Mesenchymal stem cell (in vitro differentiated cells and primary cell): ENCODE results near the gene NFIB.

Experiments
- DNase-seq: peaks from one replicate; pipeline ENCODE4 v3.0.0-alpha.2; 2013
- H2AFZ ChIP-seq: one replicate; pipeline ENCODE4 v1.6.1; 2013; ENCODE audit warnings: low read depth, mild to moderate bottlenecking, control low read depth, inconsistent platforms, low read length, moderate library complexity
- H2AK5ac ChIP-seq: 2 replicates; pipeline ENCODE4 v1.6.1; 2013; ENCODE audit warnings: low read length, moderate library complexity, mild to moderate bottlenecking, inconsistent platforms; ENCODE audit not compliant: severe bottlenecking
- H2BK120ac ChIP-seq: one replicate; pipeline ENCODE4 v1.6.1; 2013; ENCODE audit warnings: low read depth, mild to moderate bottlenecking, inconsistent platforms, low read length, moderate library complexity
- H2BK12ac ChIP-seq, 2 experiments: one replicate each; pipeline ENCODE4 v1.6.1; 2013; ENCODE audit warnings: inconsistent platforms in 2 of 2, low read length in 2 of 2, mild to moderate bottlenecking in 2 of 2, moderate library complexity in 2 of 2, control low read depth in 1 of 2
- H2BK15ac ChIP-seq: one replicate; pipeline ENCODE4 v1.6.1; 2013; ENCODE audit warnings: mild to moderate bottlenecking, low read depth, inconsistent platforms; ENCODE audit not compliant: poor library complexity, severe bottlenecking
- H2BK5ac ChIP-seq: 2 replicates; pipeline ENCODE4 v1.6.1; 2013; ENCODE audit warnings: low read depth, mild to moderate bottlenecking, low read length, control low read depth, inconsistent platforms; ENCODE audit not compliant: poor library complexity, severe bottlenecking
- H3K14ac ChIP-seq, 2 experiments: one replicate each; pipeline ENCODE4 v1.6.1; 2013; ENCODE audit warnings: inconsistent platforms in 2 of 2, low read length in 2 of 2, control low read depth in 1 of 2, mild to moderate bottlenecking in 1 of 2, moderate library complexity in 1 of 2
- H3K18ac ChIP-seq, 2 experiments: one replicate each; pipeline ENCODE4 v1.6.1; 2013; ENCODE audit warnings: inconsistent platforms in 2 of 2, low read length in 2 of 2, control low read depth in 1 of 2, low read depth in 1 of 2, mild to moderate bottlenecking in 1 of 2
- H3K23ac ChIP-seq, 2 experiments: one replicate each; pipeline ENCODE4 v1.6.1; 2013; ENCODE audit warnings: inconsistent platforms in 2 of 2, low read length in 2 of 2, mild to moderate bottlenecking in 2 of 2, moderate library complexity in 2 of 2, control low read depth in 1 of 2
- H3K27ac ChIP-seq: 2 replicates; pipeline ENCODE4 v1.5.1; 2013; ENCODE audit warnings: mild to moderate bottlenecking, moderate library complexity, low read length, control low read depth, inconsistent platforms; ENCODE audit not compliant: poor library complexity, severe bottlenecking
- H3K27me3 ChIP-seq, 2 experiments: 2 replicates each; pipeline versions ENCODE4 v1.6.1 to v1.7.0; 2013; ENCODE audit warnings: low read length in 2 of 2, mild to moderate bottlenecking in 2 of 2, moderate library complexity in 2 of 2, control low read depth in 1 of 2, inconsistent platforms in 1 of 2; ENCODE audit not compliant: control insufficient read depth in 1 of 2, insufficient read depth in 1 of 2
- H3K36me3 ChIP-seq, 2 experiments: 2 replicates each; pipeline versions ENCODE4 v1.6.1 to v1.7.0; 2013; ENCODE audit warnings: low read length in 2 of 2, control low read depth in 1 of 2, inconsistent platforms in 1 of 2, low read depth in 1 of 2, mild to moderate bottlenecking in 1 of 2; ENCODE audit not compliant: insufficient read depth in 2 of 2, control insufficient read depth in 1 of 2
- H3K4ac ChIP-seq, 2 experiments: one replicate each; pipeline ENCODE4 v1.6.1; 2013; ENCODE audit warnings: inconsistent platforms in 2 of 2, low read length in 2 of 2, mild to moderate bottlenecking in 2 of 2, moderate library complexity in 2 of 2, control low read depth in 1 of 2, low read depth in 1 of 2
- H3K4me1 ChIP-seq: 2 replicates; pipeline ENCODE4 v1.6.1; 2013; ENCODE audit warnings: low read depth, low read length, control low read depth; ENCODE audit not compliant: control insufficient read depth, insufficient read depth
- H3K4me2 ChIP-seq: 2 replicates; pipeline ENCODE4 v1.6.1; 2013; ENCODE audit warnings: low read length, mild to moderate bottlenecking, inconsistent platforms; ENCODE audit not compliant: poor library complexity, severe bottlenecking
- H3K4me3 ChIP-seq, 2 experiments: 2 replicates each; pipeline versions ENCODE4 v1.5.1 to v1.7.0; 2013; ENCODE audit warnings: low read length in 2 of 2, mild to moderate bottlenecking in 2 of 2, control low read depth in 1 of 2, low read depth in 1 of 2; ENCODE audit not compliant: insufficient read depth in 1 of 2
- H3K79me1 ChIP-seq: replicated peaks from 2 replicates; pipeline ENCODE4 v1.6.1; 2013; ENCODE audit warnings: mild to moderate bottlenecking, control low read depth, low read length, inconsistent platforms; ENCODE audit not compliant: poor library complexity, severe bottlenecking
- H3K9ac ChIP-seq: 2 replicates; pipeline ENCODE4 v1.7.0; 2013; ENCODE audit warnings: mild to moderate bottlenecking, low read length, moderate library complexity
- H3K9me3 ChIP-seq: 2 replicates; pipeline ENCODE4 v1.7.0; 2013; ENCODE audit warnings: mild to moderate bottlenecking, low read length; ENCODE audit not compliant: control insufficient read depth
- H4K8ac ChIP-seq: one replicate; pipeline ENCODE4 v1.6.1; 2013; ENCODE audit warnings: inconsistent platforms, mild to moderate bottlenecking, low read length, moderate library complexity
- H4K91ac ChIP-seq: one replicate; pipeline ENCODE4 v1.6.1; 2013; ENCODE audit warnings: mild to moderate bottlenecking, low read length, inconsistent platforms
- WGBS: methylation state at CpG from one replicate; pipeline ENCODE4 v1.1.7; 2013; ENCODE audit warnings: mixed read lengths; 5-methylcytosine and 5-hydroxymethylcytosine counted together

The NFIB gene

DNA sequence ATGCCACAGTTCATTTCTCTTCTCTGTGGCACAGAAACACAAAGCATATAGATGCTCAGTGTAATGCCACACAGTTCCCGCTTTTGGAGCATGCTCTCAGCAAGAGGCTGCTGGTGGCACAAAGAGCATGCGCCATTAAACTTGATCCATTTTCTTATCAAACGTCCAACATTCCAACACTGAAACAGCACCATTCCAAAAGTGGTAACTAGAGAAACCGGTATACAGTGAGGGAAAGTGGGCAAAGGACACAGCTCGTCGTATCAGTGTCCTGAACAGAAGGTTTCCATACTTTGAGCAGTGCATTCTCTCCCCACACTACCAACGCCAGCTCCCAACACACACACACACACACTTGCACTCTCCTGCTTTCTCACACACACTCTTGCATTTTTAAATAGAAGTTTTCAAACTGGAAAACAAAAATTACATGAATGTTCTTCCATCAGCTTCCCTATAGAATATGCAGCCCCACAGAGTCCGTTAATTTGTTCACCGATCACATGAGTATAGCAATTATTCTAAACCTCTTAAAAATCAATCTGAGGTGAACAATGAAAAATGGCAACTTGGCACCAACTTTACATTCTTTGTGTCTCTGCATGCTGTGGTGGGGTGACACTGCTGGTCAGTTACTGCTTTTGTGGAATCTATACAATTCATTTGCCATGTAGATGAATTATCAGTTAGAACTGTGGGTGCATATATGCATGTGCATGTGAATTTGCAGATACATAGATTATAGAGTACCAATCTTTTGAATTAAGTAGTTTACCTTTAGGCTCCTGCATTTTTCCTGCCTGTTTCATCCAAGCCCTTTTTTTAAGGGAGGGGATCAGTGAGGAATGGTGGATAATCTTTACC, 5.7 kb downstream of the NFIB start:
- Histone ChIP-seq H3K14ac (no peak overlapping the region), H3K9ac (peak overlapping the region; percentile 99), H2AK5ac (no peak overlapping the region)

GRCh38 chr9:14306672-14307660, 7.0 kb downstream of the NFIB start:
- no peak overlapping the region for H4K91ac ChIP-seq
- H3K9ac ChIP-seq = peak overlapping the region; percentile 99
- H2BK15ac ChIP-seq = no peak overlapping the region
- H3K18ac ChIP-seq = no peak overlapping the region
- no peak for DNase-seq
- no peak overlapping the region for H2AK5ac ChIP-seq
- H3K4me3 ChIP-seq = peak overlapping the region in 1 of 2 experiments; percentile 72
- H3K27ac ChIP-seq = no peak overlapping the region
- H3K14ac ChIP-seq = no peak overlapping the region
- no peak overlapping the region for H2BK5ac ChIP-seq
- H2AFZ ChIP-seq = no peak overlapping the region
- no peak overlapping the region for H3K23ac ChIP-seq
- no peak overlapping the region for H3K4ac ChIP-seq
- H4K8ac ChIP-seq = no peak overlapping the region
- H3K27me3 ChIP-seq = no peaks in the 10 kb centered on the region
- peaks cover 23% of the 10 kb centered on the region for H3K79me1 ChIP-seq
- no peaks in the 10 kb centered on the region for H3K9me3 ChIP-seq
- H3K4me1 ChIP-seq = peaks cover 3% of the 10 kb centered on the region
- peaks cover 8 to 36% of the 10 kb centered on the region in 2 experiments for H3K36me3 ChIP-seq
- H2BK120ac ChIP-seq = no peak overlapping the region
- H3K4me2 ChIP-seq = no peak overlapping the region
- H2BK12ac ChIP-seq = no peak overlapping the region
- 94% methylated on average over 25 of the region's 26 CpGs for WGBS

More for the DNA sequence above, 5.7 kb downstream of the NFIB start:
- Histone ChIP-seq H3K27me3 (no peaks in the 10 kb centered on the region), H3K36me3 (peaks cover 8 to 33% of the 10 kb centered on the region in 2 experiments), H2BK12ac (no peak overlapping the region), H2BK5ac (no peak overlapping the region), H4K8ac (no peak overlapping the region), H2BK120ac (no peak overlapping the region), H2AFZ (no peak overlapping the region), H3K27ac (no peak overlapping the region), H4K91ac (no peak overlapping the region), H3K79me1 (peaks cover 20% of the 10 kb centered on the region), H3K4me3 (peak overlapping the region in 1 of 2 experiments; percentile 98), H3K23ac (no peak overlapping the region), H3K4ac (no peak overlapping the region), H2BK15ac (no peak overlapping the region), H3K4me2 (no peak overlapping the region), H3K9me3 (no peaks in the 10 kb centered on the region), H3K18ac (no peak overlapping the region), H3K4me1 (peaks cover 1% of the 10 kb centered on the region)
- 99% methylated on average over 8 of the region's 9 CpGs for WGBS
- DNase-seq = no peak

- Histone ChIP-seq H3K4me2 (no peak overlapping the region), H3K18ac (no peak overlapping the region), H2AFZ (no peak overlapping the region), H3K36me3 (peaks cover 8 to 36% of the 10 kb centered on the region in 2 experiments), H4K8ac (no peak overlapping the region), H2BK15ac (no peak overlapping the region), H3K9ac (peak overlapping the region; percentile 99), H2AK5ac (no peak overlapping the region), H3K4me1 (peaks cover 3% of the 10 kb centered on the region), H3K23ac (no peak overlapping the region), H4K91ac (no peak overlapping the region), H3K4ac (no peak overlapping the region), H3K27me3 (no peaks in the 10 kb centered on the region), H3K4me3 (peak overlapping the region in 1 of 2 experiments; percentile 72), H3K79me1 (peaks cover 23% of the 10 kb centered on the region), H2BK5ac (no peak overlapping the region), H3K27ac (no peak overlapping the region), H3K14ac (no peak overlapping the region), H2BK120ac (no peak overlapping the region), H2BK12ac (no peak overlapping the region), H3K9me3 (no peaks in the 10 kb centered on the region)
- WGBS = 100% methylated on average over 1 of the region's 6 CpGs
- DNase-seq = no peak
Measured at GRCh38 chr9:14306188-14306587, 7.8 kb downstream of the NFIB start.

DNA sequence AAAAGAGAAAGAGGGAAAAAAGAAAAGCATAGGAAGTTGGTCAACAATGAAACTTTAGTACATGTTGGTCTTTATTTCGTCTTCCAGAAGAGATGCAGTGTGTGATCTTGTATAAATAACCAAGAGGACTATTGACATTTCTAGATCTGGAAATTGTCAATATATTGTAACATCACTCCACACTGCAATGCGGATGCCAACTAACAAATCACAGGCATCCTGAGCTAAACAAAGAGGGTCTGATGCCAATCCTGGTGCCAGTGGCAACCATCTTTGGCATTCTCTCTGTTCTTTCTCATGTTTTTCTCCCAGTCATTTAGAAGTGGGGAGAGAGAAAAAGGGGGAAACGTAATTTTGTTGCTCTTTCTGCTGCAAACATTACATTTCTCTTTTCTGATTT, 9.7 kb downstream of the NFIB start:
- Histone ChIP-seq H2BK12ac (no peak overlapping the region), H3K18ac (no peak overlapping the region), H3K36me3 (peaks cover 8 to 36% of the 10 kb centered on the region in 2 experiments), H2AK5ac (no peak overlapping the region), H3K4me2 (no peak overlapping the region), H3K9ac (no peak overlapping the region), H3K79me1 (peaks cover 25% of the 10 kb centered on the region), H2BK5ac (no peak overlapping the region), H4K91ac (no peak overlapping the region), H3K27ac (no peak overlapping the region), H3K14ac (no peak overlapping the region), H3K23ac (no peak overlapping the region), H2BK15ac (no peak overlapping the region), H3K4me3 (no peak overlapping the region), H3K27me3 (no peaks in the 10 kb centered on the region), H3K4ac (no peak overlapping the region), H4K8ac (no peak overlapping the region), H2AFZ (no peak overlapping the region), H3K9me3 (no peaks in the 10 kb centered on the region), H3K4me1 (peaks cover 3% of the 10 kb centered on the region), H2BK120ac (no peak overlapping the region)
- no peak for DNase-seq
- whole genome bisulfite sequencing = no CpG with 5 or more reads among the region's 3 CpGs
